SK-N-SH treated with all-trans-retinoic acid at 6 μM for 48 hours (cell line): ENCODE results near the gene PLEKHO1.

Experiments used
- ARNTL ChIP-seq: fragments of 450-650 bp; formaldehyde crosslinking; IDR thresholded peaks from 2 replicates; pipeline ENCODE4 v1.5.0; 2020; ENCODE audit warnings: low read depth, mild to moderate bottlenecking, moderate library complexity, borderline replicate concordance
- BACH2 ChIP-seq: fragments of 250-450 bp; sonication (Bioruptor Pico); IDR thresholded peaks from 2 replicates; pipeline ENCODE4 v1.9.0; 2021; ENCODE audit warnings: mild to moderate bottlenecking, borderline replicate concordance
- CREB5 ChIP-seq: fragments of 250-450 bp; sonication (Bioruptor Pico); IDR thresholded peaks from 2 replicates; pipeline ENCODE4 v1.5.1; 2020; ENCODE audit warnings: low read depth, mild to moderate bottlenecking, moderate library complexity
- CSDC2 ChIP-seq: fragments of 250-450 bp; sonication (Bioruptor Pico); IDR thresholded peaks from 2 replicates; pipeline ENCODE4 v1.5.0; 2020; ENCODE audit warnings: mild to moderate bottlenecking, moderate library complexity
- GLIS3 ChIP-seq: fragments of 250-450 bp; sonication (Bioruptor Pico); IDR thresholded peaks from 2 replicates; pipeline ENCODE4 v1.5.0; 2020; ENCODE audit warnings: mild to moderate bottlenecking, moderate library complexity
- ISL1 ChIP-seq: fragments of 250-450 bp; sonication (Bioruptor Pico); IDR thresholded peaks from 2 replicates; pipeline ENCODE4 v2.1.2; 2022; ENCODE audit warnings: mild to moderate bottlenecking, moderate library complexity
- PATZ1 ChIP-seq: fragments of 250-450 bp; sonication (Bioruptor Pico); IDR thresholded peaks from 2 replicates; pipeline ENCODE4 v1.8.0; 2020; ENCODE audit warnings: mild to moderate bottlenecking, moderate library complexity, borderline replicate concordance
- TCF4 ChIP-seq: fragments of 250-450 bp; sonication (Bioruptor Pico); IDR thresholded peaks from 2 replicates; pipeline ENCODE4 v1.8.0; 2021; ENCODE audit warnings: mild to moderate bottlenecking, moderate library complexity, borderline replicate concordance
- ZFP30 ChIP-seq: fragments of 450-650 bp; formaldehyde crosslinking; IDR thresholded peaks from 2 replicates; pipeline ENCODE4 v1.5.0; 2022; ENCODE audit warnings: mild to moderate bottlenecking, moderate library complexity
- ZNF70 ChIP-seq: fragments of 450-650 bp; formaldehyde crosslinking; IDR thresholded peaks from 2 replicates; pipeline ENCODE4 v1.5.0; 2020; ENCODE audit warnings: mild to moderate bottlenecking, moderate library complexity
- ZNF8 ChIP-seq: fragments of 450-650 bp; formaldehyde crosslinking; IDR thresholded peaks from 2 replicates; pipeline ENCODE4 v1.5.0; 2020; ENCODE audit warnings: mild to moderate bottlenecking, moderate library complexity

DNA sequence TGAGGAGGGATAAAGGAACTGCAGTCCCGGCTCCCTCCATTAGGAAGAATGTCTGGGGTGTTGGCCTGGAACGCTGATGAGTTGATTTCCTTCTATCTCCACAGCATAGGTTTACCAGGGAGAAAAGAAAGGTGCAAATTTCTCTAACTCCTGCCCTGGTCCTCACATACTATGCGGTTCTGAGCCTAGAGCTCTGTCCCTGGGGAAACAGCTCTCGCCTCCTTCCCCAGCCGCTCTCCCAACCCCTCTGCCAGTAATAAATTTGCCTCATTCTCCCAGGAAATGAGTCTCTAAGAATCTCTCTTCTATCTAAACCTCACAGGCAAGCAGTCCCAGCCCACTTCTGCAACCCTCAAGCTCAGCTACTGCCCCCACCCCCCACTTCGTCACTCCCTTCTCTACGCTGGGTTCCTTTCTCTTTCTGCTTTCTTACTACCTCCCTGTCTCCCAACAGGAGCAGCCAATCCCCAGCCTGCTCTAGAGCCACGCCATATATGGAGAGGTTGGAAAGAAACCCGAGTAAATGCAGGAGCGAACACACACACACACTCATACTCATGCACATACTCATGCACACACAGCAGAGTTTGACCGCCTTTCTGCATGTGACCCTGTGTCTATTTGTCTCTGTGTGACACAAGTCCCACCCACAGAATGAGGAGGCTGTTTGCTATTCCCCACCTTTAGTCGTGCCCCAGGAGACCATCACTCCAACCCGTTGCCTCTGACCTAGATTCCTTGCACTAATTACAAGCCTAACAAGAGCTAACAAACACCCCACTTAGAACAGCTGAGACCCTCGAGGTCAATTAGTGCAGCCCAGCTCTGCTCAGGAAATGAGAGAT, 13.4 kb downstream of the PLEKHO1 start:
- TF ChIP-seq ZFP30 (CRISPR knock-in tag), result no peak
- no peak for TF ChIP-seq ZNF8 (CRISPR knock-in tag)
- no peak for TF ChIP-seq ARNTL
- no peak for TF ChIP-seq ISL1 (CRISPR knock-in tag)
- TF ChIP-seq BACH2 (CRISPR knock-in tag), result no peak
- TF ChIP-seq CREB5, result no peak
- TF ChIP-seq GLIS3 (CRISPR knock-in tag), result no peak
- TF ChIP-seq PATZ1 (CRISPR knock-in tag), result no peak
- TF ChIP-seq ZNF70 (CRISPR knock-in tag), result no peak
- TF ChIP-seq TCF4 (CRISPR knock-in tag), result no peak
- no peak for TF ChIP-seq CSDC2 (CRISPR knock-in tag)
